Measurements from ENCODE around the gene LZIC. TPM values are rescaled to one million over a fixed set of nuclear protein-coding genes. Genes with fewer than 3 reads are reported as not detected.
"Not testable (repeated sequence)": the region's sequence is repeated elsewhere in the genome, so short reads cannot be mapped to it uniquely, and the experiment has no call there.

Gene LZIC
- 27.4 and 37.8 TPM in 2 replicates for total RNA-seq (2014; rRNA removed; shearing (Covaris generic))

- peak; percentile 89 for DNase-seq (ENCODE audit: low spot score)
These were observed at the start of gene LZIC, which contains the start of gene NMNAT1 for GRCh38 chr1:9942939-9943788. Gene LZIC (minus strand): TSS chr1:9943391. CDS start chr1:9936619, 6,772 bp downstream. Gene NMNAT1 (plus strand): TSS chr1:9943475. CDS start chr1:9972074, 28,599 bp downstream.

GRCh38 chr1:9992910-9993309 lies 49.7 kb upstream of the LZIC start:
- no peak for DNase-seq (ENCODE audit: low spot score)

- no peak for DNase-seq (ENCODE audit: low spot score)
These were observed 47.8 kb upstream of the LZIC start for GRCh38 chr1:9990944-9991343.

GRCh38 chr1:9989773-9990172 lies 46.6 kb upstream of the LZIC start:
- DNase-seq (ENCODE audit: low spot score): no peak

- no peak for DNase-seq (ENCODE audit: low spot score)
These were observed 41.8 kb upstream of the LZIC start for GRCh38 chr1:9985001-9985400.

GRCh38 chr1:9984253-9984652 lies 41.1 kb upstream of the LZIC start:
- no peak for DNase-seq (ENCODE audit: low spot score)

- DNase-seq (ENCODE audit: low spot score): peak; percentile 29
These were observed 17.7 kb upstream of the LZIC start for GRCh38 chr1:9960706-9961562.

- no peak for DNase-seq (ENCODE audit: low spot score)
These were observed 16.8 kb upstream of the LZIC start for GRCh38 chr1:9960011-9960410.

GRCh38 chr1:9957726-9958125 lies 14.5 kb upstream of the LZIC start:
- no peak for DNase-seq (ENCODE audit: low spot score)

- no peak for DNase-seq (ENCODE audit: low spot score)
These were observed 3.1 kb upstream of the LZIC start for GRCh38 chr1:9946315-9946714.

- DNase-seq (ENCODE audit: low spot score): peak; percentile 61
These were observed 722 bp downstream of the LZIC start for GRCh38 chr1:9942399-9942938.

- no peak for DNase-seq (ENCODE audit: low spot score)
These were observed 13.5 kb downstream of the LZIC start for GRCh38 chr1:9929431-9930385.

- DNase-seq (ENCODE audit: low spot score): no peak
These were observed 15.9 kb downstream of the LZIC start for GRCh38 chr1:9927259-9927658.

- DNase-seq (ENCODE audit: low spot score): no peak
These were observed 20.8 kb downstream of the LZIC start for GRCh38 chr1:9922342-9922741.

GRCh38 chr1:9920606-9921005 lies 22.6 kb downstream of the LZIC start:
- no peak for DNase-seq (ENCODE audit: low spot score)

- no peak for DNase-seq (ENCODE audit: low spot score)
These were observed 25.3 kb downstream of the LZIC start for GRCh38 chr1:9917901-9918300.

GRCh38 chr1:9917495-9917894 lies 25.7 kb downstream of the LZIC start:
- not testable (repeated sequence) for DNase-seq (ENCODE audit: low spot score)

- no peak for DNase-seq (ENCODE audit: low spot score)
These were observed 26.7 kb downstream of the LZIC start for GRCh38 chr1:9916452-9916851.

GRCh38 chr1:9914610-9914937 lies 28.6 kb downstream of the LZIC start:
- DNase-seq (ENCODE audit: low spot score): no peak

- DNase-seq (ENCODE audit: low spot score): no peak
These were observed 30.8 kb downstream of the LZIC start for GRCh38 chr1:9912264-9912936.
